Measurements from ENCODE around the gene SELENOM.
"Not testable (repeated sequence)": the region's sequence is repeated elsewhere in the genome, so short reads cannot be mapped to it uniquely, and the experiment has no call there.

DNA sequence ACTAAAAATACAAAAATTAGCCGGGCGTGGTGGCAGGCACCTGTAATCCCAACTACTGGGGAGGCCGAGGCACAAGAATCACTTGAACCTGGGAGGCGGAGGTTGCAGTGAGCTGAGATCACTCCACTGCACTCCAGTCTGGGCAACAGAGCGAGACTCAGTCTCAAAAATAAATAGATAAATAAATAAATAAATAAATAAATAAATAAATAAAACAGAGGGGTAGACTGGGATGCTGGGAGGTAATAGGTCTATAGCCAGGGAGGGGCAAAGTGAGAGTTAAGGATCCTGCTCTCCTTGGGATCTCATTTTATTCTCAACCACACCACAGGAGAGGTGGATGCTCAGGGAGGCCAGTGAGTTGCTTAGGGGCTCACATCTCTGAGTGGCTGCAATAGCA, 9.8 kb downstream of the SELENOM start:
- TF ChIP-seq, protein P1, sequence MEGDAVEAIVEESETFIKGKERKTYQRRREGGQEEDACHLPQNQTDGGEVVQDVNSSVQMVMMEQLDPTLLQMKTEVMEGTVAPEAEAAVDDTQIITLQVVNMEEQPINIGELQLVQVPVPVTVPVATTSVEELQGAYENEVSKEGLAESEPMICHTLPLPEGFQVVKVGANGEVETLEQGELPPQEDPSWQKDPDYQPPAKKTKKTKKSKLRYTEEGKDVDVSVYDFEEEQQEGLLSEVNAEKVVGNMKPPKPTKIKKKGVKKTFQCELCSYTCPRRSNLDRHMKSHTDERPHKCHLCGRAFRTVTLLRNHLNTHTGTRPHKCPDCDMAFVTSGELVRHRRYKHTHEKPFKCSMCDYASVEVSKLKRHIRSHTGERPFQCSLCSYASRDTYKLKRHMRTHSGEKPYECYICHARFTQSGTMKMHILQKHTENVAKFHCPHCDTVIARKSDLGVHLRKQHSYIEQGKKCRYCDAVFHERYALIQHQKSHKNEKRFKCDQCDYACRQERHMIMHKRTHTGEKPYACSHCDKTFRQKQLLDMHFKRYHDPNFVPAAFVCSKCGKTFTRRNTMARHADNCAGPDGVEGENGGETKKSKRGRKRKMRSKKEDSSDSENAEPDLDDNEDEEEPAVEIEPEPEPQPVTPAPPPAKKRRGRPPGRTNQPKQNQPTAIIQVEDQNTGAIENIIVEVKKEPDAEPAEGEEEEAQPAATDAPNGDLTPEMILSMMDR (optimal IDR thresholded peaks at IDR 0.05 in 1 of 3, IDR thresholded peaks at IDR 0.05 in 1 of 3, conservative IDR thresholded peaks at IDR 0.05 in 1 of 3; ENCODE audit: extremely low read depth in 1 of 3, insufficient read depth in 2 of 3, low read length in 3 of 3), result not testable (repeated sequence)
- not testable (repeated sequence) for TF ChIP-seq EZH2 (IDR thresholded peaks at IDR 0.05; ENCODE audit: low read length)

Data from keratinocyte (primary cell).